Loucy (cell line): Measurements from ENCODE around the gene ZNF831.

Experiments
- H2AFZ ChIP-seq: fragments of 200-600 bp; sonication (generic); 2 replicates; pipeline ENCODE4 v1.6.0; 2016; ENCODE audit warnings: antibody characterized with exemption, mild to moderate bottlenecking, low read length, moderate library complexity
- H3F3A ChIP-seq: fragments of 200-600 bp; 2 replicates; pipeline ENCODE4 v1.6.0; 2016; ENCODE audit warnings: antibody characterized with exemption, low read depth, mild to moderate bottlenecking
- H3K27me3 ChIP-seq: fragments of 200-600 bp; sonication (generic); 2 replicates; pipeline ENCODE4 v1.6.1; 2014; ENCODE audit warnings: low read length, mild to moderate bottlenecking; ENCODE audit not compliant: insufficient read depth, poor library complexity, severe bottlenecking
- H3K36me3 ChIP-seq: fragments of 200-600 bp; sonication (generic); 2 replicates; pipeline ENCODE4 v1.6.1; 2016; ENCODE audit warnings: low read length; ENCODE audit not compliant: insufficient read depth
- H3K4me1 ChIP-seq: fragments of 200-600 bp; sonication (generic); 2 replicates; pipeline ENCODE4 v1.5.1; 2014; ENCODE audit warnings: low read length, mild to moderate bottlenecking; ENCODE audit not compliant: insufficient read depth, poor library complexity, severe bottlenecking
- H3K4me2 ChIP-seq: fragments of 200-600 bp; sonication (generic); 2 replicates; pipeline ENCODE4 v1.6.0; 2014; ENCODE audit warnings: antibody characterized with exemption, low read length, low read depth, mild to moderate bottlenecking; ENCODE audit not compliant: poor library complexity, severe bottlenecking
- H3K4me3 ChIP-seq: fragments of 200-600 bp; sonication (generic); 2 replicates; pipeline ENCODE4 v1.5.1; 2014; ENCODE audit warnings: low read length, mild to moderate bottlenecking, mixed read lengths; ENCODE audit not compliant: poor library complexity, severe bottlenecking
- H3K79me2 ChIP-seq: fragments of 200-600 bp; sonication (generic); 2 replicates; pipeline ENCODE4 v1.6.1; 2014; ENCODE audit warnings: low read length; ENCODE audit not compliant: insufficient read depth
- H3K9ac ChIP-seq: fragments of 200-600 bp; sonication (generic); 2 replicates; pipeline ENCODE4 v1.6.0; 2014; ENCODE audit warnings: mild to moderate bottlenecking, low read depth, low read length, moderate library complexity; ENCODE audit not compliant: poor library complexity, severe bottlenecking
- H3K9me2 ChIP-seq: fragments of 200-600 bp; sonication (generic); replicated peaks from 2 replicates; pipeline ENCODE4 v1.6.1; 2016; ENCODE audit warnings: low read depth, low read length, mixed read lengths
- H3K9me3 ChIP-seq: fragments of 200-600 bp; sonication (generic); 2 replicates; pipeline ENCODE4 v1.6.1; 2014; ENCODE audit warnings: mild to moderate bottlenecking, antibody characterized with exemption, low read length, low read depth; ENCODE audit not compliant: insufficient read depth
- H4K20me1 ChIP-seq: fragments of 200-600 bp; sonication (generic); 2 replicates; pipeline ENCODE4 v1.6.0; 2014; ENCODE audit warnings: antibody characterized with exemption, low read length, mild to moderate bottlenecking; ENCODE audit not compliant: insufficient read depth, poor library complexity, severe bottlenecking
- EZH2phosphoT487 ChIP-seq: fragments of 200-600 bp; IDR thresholded peaks from 2 replicates; pipeline ENCODE4 v1.6.1; 2018; ENCODE audit warnings: antibody characterized with exemption, mild to moderate bottlenecking, moderate library complexity, borderline replicate concordance
- TF ChIP-seq, protein P1 (sequence below): fragments of 200-600 bp; sonication (generic); conservative IDR thresholded peaks from 2 replicates; pipeline ENCODE4 v1.5.1; 2014; ENCODE audit warnings: mild to moderate bottlenecking, antibody characterized with exemption, low read length

Gene ZNF831

DNA sequence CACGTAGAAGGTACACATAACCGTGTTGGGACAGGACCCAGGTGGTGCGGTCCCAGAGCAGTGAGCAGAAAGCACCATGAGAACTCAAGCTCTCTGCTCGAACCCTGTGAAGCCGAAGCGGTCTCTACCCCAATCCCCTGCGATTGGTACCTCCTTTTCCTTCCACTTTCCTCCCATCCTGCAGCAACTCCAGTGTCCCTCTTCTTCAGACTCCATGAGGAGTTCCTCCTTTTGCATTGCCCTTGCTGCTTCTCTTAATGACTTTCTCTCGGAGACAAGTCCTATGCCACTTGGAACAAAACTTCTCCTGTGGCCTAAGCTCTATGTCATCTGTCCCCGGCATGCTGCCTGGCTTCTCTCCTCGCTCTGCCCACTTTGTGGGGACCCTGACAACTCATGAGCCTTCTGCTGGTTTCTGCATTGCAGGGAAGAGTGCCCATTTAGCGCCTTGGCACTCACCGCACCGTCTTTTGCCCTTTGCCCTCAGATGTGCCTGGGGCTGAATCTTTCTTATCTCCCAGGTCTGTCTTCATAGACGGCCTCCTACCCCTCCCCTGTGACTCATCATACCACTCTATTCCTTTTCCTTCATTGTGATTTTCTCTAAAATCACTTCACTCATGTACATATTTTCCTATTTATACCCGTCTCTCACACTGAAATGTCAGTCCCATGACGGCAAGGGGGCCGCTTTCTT, 9.2 kb upstream of the ZNF831 start:
- TF ChIP-seq, protein P1, sequence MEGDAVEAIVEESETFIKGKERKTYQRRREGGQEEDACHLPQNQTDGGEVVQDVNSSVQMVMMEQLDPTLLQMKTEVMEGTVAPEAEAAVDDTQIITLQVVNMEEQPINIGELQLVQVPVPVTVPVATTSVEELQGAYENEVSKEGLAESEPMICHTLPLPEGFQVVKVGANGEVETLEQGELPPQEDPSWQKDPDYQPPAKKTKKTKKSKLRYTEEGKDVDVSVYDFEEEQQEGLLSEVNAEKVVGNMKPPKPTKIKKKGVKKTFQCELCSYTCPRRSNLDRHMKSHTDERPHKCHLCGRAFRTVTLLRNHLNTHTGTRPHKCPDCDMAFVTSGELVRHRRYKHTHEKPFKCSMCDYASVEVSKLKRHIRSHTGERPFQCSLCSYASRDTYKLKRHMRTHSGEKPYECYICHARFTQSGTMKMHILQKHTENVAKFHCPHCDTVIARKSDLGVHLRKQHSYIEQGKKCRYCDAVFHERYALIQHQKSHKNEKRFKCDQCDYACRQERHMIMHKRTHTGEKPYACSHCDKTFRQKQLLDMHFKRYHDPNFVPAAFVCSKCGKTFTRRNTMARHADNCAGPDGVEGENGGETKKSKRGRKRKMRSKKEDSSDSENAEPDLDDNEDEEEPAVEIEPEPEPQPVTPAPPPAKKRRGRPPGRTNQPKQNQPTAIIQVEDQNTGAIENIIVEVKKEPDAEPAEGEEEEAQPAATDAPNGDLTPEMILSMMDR: no peak
- TF ChIP-seq EZH2phosphoT487: no peak
- no peak overlapping the region for H3K4me2 ChIP-seq

DNA sequence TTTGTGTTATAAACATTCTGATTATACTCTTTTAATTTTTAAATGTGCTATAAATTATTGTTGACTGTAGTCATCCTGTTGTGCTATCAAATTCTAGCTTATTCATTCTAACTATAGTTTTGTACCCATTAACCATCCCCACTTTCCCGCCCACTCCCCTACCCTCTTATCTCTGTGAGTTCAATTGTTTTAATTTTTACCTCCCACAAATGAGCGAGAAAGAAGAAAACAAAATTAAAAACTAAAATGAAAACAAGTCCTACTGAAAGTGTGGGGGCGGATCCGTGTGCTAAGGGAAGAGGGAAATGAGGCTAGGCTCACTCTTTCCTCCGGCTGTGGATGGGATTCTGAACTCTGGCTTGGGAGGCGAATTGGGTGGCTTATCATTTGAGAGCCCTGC, 6.6 kb upstream of the ZNF831 start:
- Histone ChIP-seq H2AFZ (no peak overlapping the region), H3K4me2 (no peak overlapping the region), H3K79me2 (no peaks in the 10 kb centered on the region), H3K36me3 (no peaks in the 10 kb centered on the region), H3K9ac (no peak overlapping the region), H3F3A (no peaks in the 10 kb centered on the region), H3K4me1 (no peaks in the 10 kb centered on the region), H3K4me3 (no peak overlapping the region), H4K20me1 (no peaks in the 10 kb centered on the region), H3K9me3 (no peaks in the 10 kb centered on the region), H3K9me2 (no peaks in the 10 kb centered on the region), H3K27me3 (no peaks in the 10 kb centered on the region)
- TF ChIP-seq, protein P1: no peak
- no peak for TF ChIP-seq EZH2phosphoT487

More for the DNA sequence above, 9.2 kb upstream of the ZNF831 start:
- H3F3A ChIP-seq: no peaks in the 10 kb centered on the region
- H3K4me3 ChIP-seq: no peak overlapping the region
- peaks cover 8% of the 10 kb centered on the region for H3K4me1 ChIP-seq
- no peaks in the 10 kb centered on the region for H3K9me3 ChIP-seq
- H3K9ac ChIP-seq: no peak overlapping the region
- no peaks in the 10 kb centered on the region for H3K9me2 ChIP-seq
- no peaks in the 10 kb centered on the region for H4K20me1 ChIP-seq
- no peak overlapping the region for H2AFZ ChIP-seq
- no peaks in the 10 kb centered on the region for H3K36me3 ChIP-seq
- H3K79me2 ChIP-seq: no peaks in the 10 kb centered on the region
- no peaks in the 10 kb centered on the region for H3K27me3 ChIP-seq

DNA sequence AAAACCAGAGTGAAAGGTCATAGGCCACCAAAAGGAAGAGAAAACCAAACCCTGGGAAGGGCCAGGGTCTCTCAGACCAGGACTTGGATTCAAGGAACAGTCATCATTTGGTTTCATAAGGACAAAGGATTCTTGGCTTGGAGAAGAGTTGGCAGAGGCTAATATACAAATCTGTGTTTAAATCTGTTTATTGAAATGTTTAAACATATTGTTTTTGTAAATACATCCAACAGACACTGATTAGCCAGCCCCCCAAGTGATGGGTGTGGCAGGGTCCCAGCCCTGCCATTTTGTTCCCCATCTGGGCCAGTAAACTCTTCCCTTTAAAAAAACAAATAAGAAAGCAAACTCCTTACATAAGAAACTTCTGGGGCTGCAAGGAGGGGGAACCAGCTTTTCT, 6.1 kb upstream of the ZNF831 start:
- Histone ChIP-seq H3K79me2 (no peaks in the 10 kb centered on the region), H2AFZ (no peak overlapping the region), H3K36me3 (no peaks in the 10 kb centered on the region), H3K9ac (no peak overlapping the region), H3K4me1 (no peaks in the 10 kb centered on the region), H4K20me1 (no peaks in the 10 kb centered on the region), H3K27me3 (no peaks in the 10 kb centered on the region), H3F3A (no peaks in the 10 kb centered on the region), H3K9me3 (no peaks in the 10 kb centered on the region), H3K9me2 (no peaks in the 10 kb centered on the region), H3K4me3 (no peak overlapping the region), H3K4me2 (no peak overlapping the region)
- TF ChIP-seq, protein P1: no peak
- no peak for TF ChIP-seq EZH2phosphoT487
